Heart left ventricle (tissue), 16 donors: ENCODE measurements around the gene KDELR3. TPM values are rescaled to one million over a fixed set of nuclear protein-coding genes. Genes with fewer than 3 reads are reported as not detected.

Experiments used
- ATAC-seq, 4 donors: fragments of 200-7000 bp; cut with Tn5 transposase; one replicate each; pipeline ENCODE4 v1.9.1; 2020 to 2022; ENCODE audit warnings: moderate library complexity in 4 of 4, mild to moderate bottlenecking in 3 of 4, moderate number of reproducible peaks in 1 of 4
- DNase-seq, 5 donors: peaks; one replicate each; pipeline ENCODE4 v3.0.0-alpha.2; 2020
- H3K27ac ChIP-seq, 12 donors: fragments of 200-600 bp; sonication (generic) in 4 of 12; one replicate each; pipeline versions ENCODE4 v1.5.0 to v1.8.0; 2016 to 2022; ENCODE audit warnings: mild to moderate bottlenecking in 2 of 12
- H3K27me3 ChIP-seq, 9 donors: fragments of 200-600 bp; sonication (generic) in 2 of 9; one replicate each; pipeline versions ENCODE4 v1.5.1 to v1.8.0; 2016 to 2022; ENCODE audit warnings: mild to moderate bottlenecking in 3 of 9
- H3K36me3 ChIP-seq, 9 donors: fragments of 200-600 bp; sonication (generic) in 2 of 9; one replicate each; pipeline versions ENCODE4 v1.5.0 to v1.8.0; 2018 to 2022; ENCODE audit warnings: mild to moderate bottlenecking in 2 of 9
- H3K4me1 ChIP-seq, 12 donors: fragments of 200-600 bp; sonication (generic) in 4 of 12; one replicate each; pipeline versions ENCODE4 v1.5.0 to v1.8.0; 2016 to 2022; ENCODE audit warnings: mild to moderate bottlenecking in 3 of 12
- H3K4me3 ChIP-seq, 12 donors: fragments of 200-600 bp; sonication (generic) in 4 of 12; one replicate each; pipeline versions ENCODE4 v1.5.0 to v1.8.0; 2017 to 2022; ENCODE audit warnings: mild to moderate bottlenecking in 9 of 12, moderate library complexity in 4 of 12
- H3K9me3 ChIP-seq, 12 donors: fragments of 200-600 bp; sonication (generic) in 4 of 12; one replicate each; pipeline versions ENCODE4 v1.5.0 to v1.8.0; 2016 to 2022; ENCODE audit warnings: mild to moderate bottlenecking in 1 of 12
- CTCF ChIP-seq, 12 donors: fragments of 200-600 bp; sonication (generic) in 4 of 12; IDR thresholded peaks; one replicate each; pipeline versions ENCODE4 v1.5.0 to v1.8.0; 2018 to 2022; ENCODE audit warnings: antibody characterized with exemption in 12 of 12, mild to moderate bottlenecking in 5 of 12
- POLR2A ChIP-seq, 2 donors: fragments of 450-650 bp; IDR thresholded peaks; one replicate each; pipeline ENCODE4 v1.6.1; 2017; ENCODE audit warnings: antibody characterized with exemption in 2 of 2, mild to moderate bottlenecking in 2 of 2, moderate library complexity in 2 of 2
- WGBS, 4 donors: extraction: QIAGEN DNeasy Blood & Tissue Kit in 2 of 4; methylation state at CpG; one replicate each; pipeline versions ENCODE4 v1.1.5 to v1.1.7; 2013 to 2018; 5-methylcytosine and 5-hydroxymethylcytosine counted together
- intact Hi-C, 10 donors: fragments of 100-400 bp; cut with DNase I; formaldehyde crosslinking; loops; one replicate each; pipeline versions ENCODE4 v1.11.1 to v1.14.2; 2022
- polyA plus RNA-seq, 2 donors: library from polyadenylated mRNA; stranded (reverse); fragments of 200-250 nt; gene quantifications; one replicate each; pipeline ENCODE4 v1.2.3, GENCODE V29; 2013
- total RNA-seq, 9 donors: library from RNA; depleted of rRNA in 2 of 9; stranded (reverse); fragments of >200 nt in 2 of 9; fragmentation: NEBNext Ultra II Directional in 3 of 9; extraction: Animal tissue kit (Norgen Biotek cat#: 25700) in 3 of 9; gene quantifications; one replicate each; pipeline versions ENCODE4 v1.1.0 to v1.2.4, GENCODE V29; 2016 to 2023
- donor health status: ischemic (EF 13 %, LVEDD 7.1; RV severe dilation, severe dysfunction).
- donor health status: healthy with polysubstance abuse.
- donor health status: DM: no; HTN: yes; CAD: no.
- donor health status: DM: no; HTN: no; CAD: no.
- donor health status: ischemic (EF 25% LVEDD 6.9; RV normal size, moderate dysfunction).
- donor health status: ischemic (EF 25% LVEDD 5.7; RV mildly dilated, moderate dysfunction).
- donor health status: healthy.
- donor health status: DM: yes; HTN: yes; CAD: no.
- donor health status: ischemic (EF 35%, LVEDD 5.7; RV mildly dilated, moderate dysfunction).
- donor health status: nonischemic (EF 11% LVEDD 7.7; RV severe dilation, severe dysfunction).
- donor health status: DM: yes; HTN: yes; CAD: no.
- donor health status: PGD.
- donor health status: ischemic (EF 29% LVEDD 5.4; RV normal size, mild dysfunction).
- donor health status: nonischemic (EF 23%, LVEDD 6.1; RV moderate dilation, normal function).

Gene KDELR3
- total and polyA plus RNA-seq, 11 donors = 4.4 to 15.5 (median 8.5) TPM

- intact Hi-C loops = loop anchor here in 8 of 10 donors (2.0 to 10.0 kb wide), 11 partner anchors 38 to 450 kb away; partner anchors contain the start of genes KDELR3 (in 4 of the 8), TOMM22 (in 3 of the 8) and PICK1 (in 1 of the 8)
- 1% methylated on average over 33 to 35 of the region's 35 CpGs for WGBS, 4 donors
- peak overlapping the region; percentile 67 to 95 (median 91) for H3K4me3 ChIP-seq
- H3K9me3 ChIP-seq = no peaks in the 10 kb centered on the region
- peaks cover 0 to 49% (median 34%) of the 10 kb centered on the region in 9 donors for H3K36me3 ChIP-seq
- peaks cover 5 to 55% (median 40%) of the 10 kb centered on the region in 12 donors for H3K4me1 ChIP-seq
- ATAC-seq (peak in 2 of 4 donors; percentile 38 to 46), DNase-seq (peak; percentile 57 to 70 (median 62))
- peak overlapping the region; percentile 97 to 100 (median 100) for H3K27ac ChIP-seq
- no peak for TF ChIP-seq POLR2A (IDR thresholded peaks at IDR 0.05)
- no peak for TF ChIP-seq CTCF (IDR thresholded peaks at IDR 0.05)
- H3K27me3 ChIP-seq = no peaks in the 10 kb centered on the region
These were observed 37.0 kb downstream of the KDELR3 start for GRCh38 chr22:38504731-38505540.

GRCh38 chr22:38505541-38506117 lies 37.7 kb downstream of the KDELR3 start:
- no peaks in the 10 kb centered on the region for H3K27me3 ChIP-seq
- intact Hi-C loops = loop anchor here in 7 of 10 donors (1.0 to 10.0 kb wide), 13 partner anchors 38 to 451 kb away; partner anchors contain the start of genes TOMM22 (in 3 of the 7), DMC1 (in 2 of the 7), KDELR3 (in 1 of the 7) and PICK1 (in 1 of the 7)
- no peaks in the 10 kb centered on the region for H3K9me3 ChIP-seq
- DNase-seq (peak; percentile 84 to 91 (median 86)), ATAC-seq (peak; percentile 60 to 84 (median 77))
- H3K27ac ChIP-seq = peak overlapping the region; percentile 97 to 100 (median 100)
- H3K36me3 ChIP-seq = peaks cover 0 to 42% (median 27%) of the 10 kb centered on the region in 9 donors
- WGBS, 4 donors = 0% methylated on average over 12 to 69 of the region's 69 CpGs
- peak in 1 of 12 donors; percentile 12 for TF ChIP-seq CTCF (IDR thresholded peaks at IDR 0.05)
- TF ChIP-seq POLR2A (IDR thresholded peaks at IDR 0.05) = peak in 1 of 2 donors; percentile 63
- H3K4me1 ChIP-seq = peaks cover 5 to 49% (median 39%) of the 10 kb centered on the region in 12 donors
- peak overlapping the region; percentile 67 to 95 (median 91) for H3K4me3 ChIP-seq

GRCh38 chr22:38506118-38506962 lies 38.4 kb downstream of the KDELR3 start, which contains the start of gene DDX17:
Gene DDX17, minus strand, starts transcription at chr22:38506311.
- TF ChIP-seq POLR2A (IDR thresholded peaks at IDR 0.05) (peak; percentile 9 to 53), CTCF (IDR thresholded peaks at IDR 0.05) (peak in 1 of 12 donors; percentile 28)
- Histone ChIP-seq H3K27me3 (no peaks in the 10 kb centered on the region), H3K9me3 (no peaks in the 10 kb centered on the region), H3K4me1 (peaks cover 5 to 44% (median 34%) of the 10 kb centered on the region in 12 donors), H3K27ac (peak within 1 kb of the TSS; percentile 98 to 100 (median 100)), H3K36me3 (peaks cover 0 to 35% (median 20%) of the 10 kb centered on the region in 9 donors), H3K4me3 (peak within 1 kb of the TSS; percentile 67 to 95 (median 91))
- peak; percentile 94 to 95 (median 94) for DNase-seq
- intact Hi-C loops = loop anchor here in 7 of 10 donors (1.0 to 10.0 kb wide), 12 partner anchors 39 to 452 kb away; partner anchors contain the start of genes TOMM22 (in 3 of the 7), DMC1 (in 2 of the 7), KDELR3 (in 1 of the 7) and PICK1 (in 1 of the 7)
- ATAC-seq = peak; percentile 82 to 91 (median 86)
- WGBS, 4 donors = 0 to 1% (median 0%) methylated on average over 56 to 83 of the region's 83 CpGs
